Measurements from ENCODE around the gene ZFP62.
"Not testable (repeated sequence)": the region's sequence is repeated elsewhere in the genome, so short reads cannot be mapped to it uniquely, and the experiment has no call there.

Gene ZFP62

DNA sequence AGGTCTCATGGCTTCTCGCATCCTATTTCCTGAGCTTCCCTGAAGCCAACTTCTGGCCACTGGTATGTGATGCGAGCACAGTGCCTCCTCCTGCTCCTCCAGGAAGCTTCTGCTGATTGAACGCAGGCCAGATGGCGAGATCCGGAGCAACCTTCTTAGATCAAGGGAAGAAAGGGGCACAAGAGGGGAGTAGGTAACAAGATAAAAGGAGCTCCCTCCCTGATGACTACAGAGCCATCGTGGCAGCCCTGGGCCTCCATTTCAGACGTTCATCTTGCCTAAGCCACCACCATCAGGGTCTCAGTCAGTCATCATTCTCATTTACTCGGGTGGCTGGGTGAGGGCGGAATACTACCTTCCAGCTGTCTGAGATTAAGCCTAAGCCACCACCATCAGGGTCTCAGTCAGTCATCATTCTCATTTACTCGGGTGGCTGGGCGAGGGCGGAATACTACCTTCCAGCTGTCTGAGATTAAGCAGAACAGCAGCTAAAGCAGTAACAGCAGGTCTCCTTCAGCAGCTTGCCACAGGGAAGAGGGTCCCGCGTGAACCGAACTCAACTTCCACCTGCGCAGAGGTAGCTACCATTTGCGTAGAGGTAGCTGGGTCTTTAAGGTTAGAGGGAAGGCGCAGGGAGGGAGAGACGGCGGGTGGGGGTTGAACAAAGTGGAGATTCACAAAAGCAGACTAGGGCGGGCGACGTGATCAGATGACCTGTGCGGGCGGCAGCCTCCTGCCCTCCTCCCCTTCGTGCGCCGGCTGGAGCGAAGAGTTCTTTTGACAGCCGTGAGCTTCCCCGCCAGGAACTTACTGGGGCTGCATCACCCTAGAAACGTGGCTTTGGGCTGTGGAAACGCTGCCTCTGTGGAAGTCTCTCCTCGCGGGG lies 30.6 kb downstream of the ZFP62 start:
- DNase-seq (ENCODE audit: low read depth in 2 of 2), result peak; percentile 49 to 50

DNA sequence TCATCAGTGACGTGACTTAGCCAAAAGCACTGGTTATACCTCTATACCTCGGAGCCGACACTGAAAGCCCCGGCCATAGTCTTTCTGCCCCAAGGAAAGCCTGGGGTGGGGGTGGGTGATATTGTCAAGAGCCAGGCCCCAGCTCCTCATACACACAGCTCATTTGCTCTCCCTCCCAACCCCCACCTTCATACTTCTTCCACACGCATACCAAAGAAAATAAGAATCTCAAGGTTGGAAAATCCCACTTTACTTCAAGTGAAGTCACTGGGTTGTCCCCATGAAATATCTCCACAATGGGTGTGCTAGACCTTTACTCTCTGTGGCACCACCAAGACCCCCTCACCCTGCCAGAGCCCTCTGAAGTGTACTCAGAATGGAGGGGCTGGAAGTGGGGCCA lies 31.4 kb downstream of the ZFP62 start:
- DNase-seq (ENCODE audit: low read depth in 2 of 2), result no peak

DNA sequence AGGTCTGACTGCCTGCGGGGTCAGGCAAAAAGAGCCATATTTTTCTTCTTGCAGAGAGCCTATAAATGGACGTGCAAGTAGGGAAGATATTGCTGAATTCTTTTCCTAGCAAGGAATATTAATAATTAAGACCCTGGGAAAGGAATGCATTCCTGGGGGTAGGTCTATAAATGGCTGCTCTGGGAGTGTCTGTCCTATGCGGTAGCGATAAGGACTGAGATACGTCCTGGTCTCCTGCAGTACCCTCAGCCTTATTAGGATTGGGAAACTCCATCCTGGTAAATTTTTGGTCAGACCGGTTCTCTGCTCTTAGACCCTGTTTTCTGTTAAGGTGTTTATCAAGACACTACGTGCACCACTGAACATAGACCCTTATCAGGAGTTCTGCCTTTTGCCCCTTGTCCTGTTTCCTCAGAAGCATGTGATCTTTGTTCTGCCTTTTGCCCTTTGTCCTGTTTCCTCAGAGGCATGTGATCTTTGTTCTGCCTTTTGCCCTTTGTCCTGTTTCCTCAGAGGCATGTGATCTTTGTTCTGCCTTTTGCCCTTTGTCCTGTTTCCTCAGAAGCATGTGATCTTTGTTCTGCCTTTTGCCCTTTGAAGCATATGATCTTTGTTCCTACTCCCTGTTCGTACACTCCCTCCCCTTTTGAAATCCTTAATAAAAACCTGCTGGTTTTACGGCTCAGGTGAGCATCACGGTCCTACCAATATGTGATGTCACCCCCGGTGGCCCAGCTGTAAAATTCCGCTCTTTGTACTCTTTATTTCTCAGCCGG lies 32.1 kb downstream of the ZFP62 start:
- DNase-seq (ENCODE audit: low read depth in 2 of 2), result not testable (repeated sequence)

DNA sequence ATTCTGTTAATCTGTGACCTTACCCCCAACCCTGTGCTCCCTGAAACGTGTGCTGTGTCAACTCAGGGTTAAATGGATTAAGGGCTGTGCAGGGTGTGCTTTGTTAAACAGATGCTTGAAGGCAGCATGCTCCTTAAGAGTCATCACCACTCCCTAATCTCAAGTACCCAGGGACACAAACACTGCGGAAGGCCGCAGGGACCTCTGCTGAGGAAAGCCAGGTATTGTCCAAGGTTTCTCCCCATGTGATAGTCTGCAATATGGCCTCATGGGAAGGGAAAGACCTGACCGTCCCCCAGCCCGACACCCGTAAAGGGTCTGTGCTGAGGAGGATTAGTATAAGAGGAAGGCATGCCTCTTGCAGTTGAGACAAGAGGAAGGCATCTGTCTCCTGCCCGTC lies 33.7 kb downstream of the ZFP62 start:
- not testable (repeated sequence) for DNase-seq (ENCODE audit: low read depth in 2 of 2)

DNA sequence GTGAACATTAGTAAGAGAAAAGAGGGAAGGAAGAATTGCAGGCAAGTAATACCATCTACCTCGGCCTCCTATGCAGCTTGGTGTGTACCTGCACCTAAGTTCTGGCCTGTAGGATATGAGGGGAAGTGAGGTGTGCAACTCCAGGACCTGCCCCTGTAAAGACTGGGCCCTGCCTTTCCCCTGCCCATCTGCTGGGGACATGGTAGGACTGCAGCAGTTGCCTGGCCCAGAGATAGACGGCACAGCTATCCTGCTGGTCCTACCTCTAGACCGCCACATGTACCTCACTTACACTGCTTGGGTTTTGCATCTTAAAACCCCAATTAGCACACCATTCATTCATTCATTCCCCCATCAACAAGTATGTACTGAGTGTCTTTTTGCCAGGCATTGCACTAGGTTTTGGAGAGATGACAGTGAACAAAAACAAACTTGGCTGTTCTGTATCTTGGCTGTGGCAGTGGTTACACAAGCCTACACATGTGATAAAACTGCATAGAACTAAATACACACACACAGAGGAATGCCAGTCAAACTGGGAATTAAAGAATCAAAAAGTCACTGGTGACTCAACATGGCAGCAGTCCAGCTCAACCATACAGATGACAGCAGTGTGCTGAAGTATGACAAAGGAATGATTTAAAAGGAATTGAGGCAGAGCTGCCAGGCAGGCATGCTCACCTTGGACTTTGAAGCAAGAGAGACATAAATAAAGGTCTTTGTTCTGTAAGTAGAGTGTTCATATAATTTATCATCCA lies 35.1 kb downstream of the ZFP62 start:
- no peak for DNase-seq (ENCODE audit: low read depth in 2 of 2)

DNA sequence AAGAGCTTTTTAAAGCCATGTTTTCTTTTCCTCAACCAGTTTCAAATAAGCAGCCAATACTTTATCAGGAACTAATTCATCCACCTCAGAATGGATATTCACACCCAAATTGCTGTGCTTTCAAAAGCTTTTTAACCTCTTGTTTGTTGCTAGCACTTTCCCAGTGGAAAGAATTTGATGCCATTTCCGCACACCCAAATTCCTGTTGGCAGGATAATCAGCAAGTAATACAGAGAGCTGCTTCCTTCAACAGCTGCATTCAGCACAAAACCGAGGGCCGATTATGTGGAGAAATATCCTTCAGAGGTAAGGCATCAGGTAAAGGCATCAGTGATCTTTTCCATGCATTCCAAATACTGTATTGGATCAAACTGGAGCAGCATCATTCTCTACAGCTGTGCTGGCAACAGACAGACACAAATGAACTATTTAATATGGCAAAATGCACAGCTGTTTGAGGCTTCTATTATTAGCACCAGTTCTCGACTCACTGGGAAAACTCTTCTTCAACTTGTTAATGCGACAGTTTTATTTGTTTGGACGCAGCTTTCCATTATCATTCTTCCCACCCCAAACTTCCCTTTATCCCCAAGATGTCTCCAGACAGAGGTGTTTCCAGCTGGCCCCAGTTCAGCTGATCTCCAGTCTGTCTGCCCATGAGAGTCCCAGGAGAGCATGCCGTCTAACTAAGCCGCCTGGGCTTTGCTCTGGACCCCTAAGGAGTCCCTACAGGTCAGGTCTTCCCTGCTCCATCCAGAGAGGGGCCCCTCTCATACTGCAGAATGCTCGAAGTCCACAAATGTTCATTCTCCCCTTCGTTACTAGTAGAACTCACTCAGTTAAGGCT lies 36.2 kb downstream of the ZFP62 start:
- DNase-seq (ENCODE audit: low read depth in 2 of 2), result no peak

DNA sequence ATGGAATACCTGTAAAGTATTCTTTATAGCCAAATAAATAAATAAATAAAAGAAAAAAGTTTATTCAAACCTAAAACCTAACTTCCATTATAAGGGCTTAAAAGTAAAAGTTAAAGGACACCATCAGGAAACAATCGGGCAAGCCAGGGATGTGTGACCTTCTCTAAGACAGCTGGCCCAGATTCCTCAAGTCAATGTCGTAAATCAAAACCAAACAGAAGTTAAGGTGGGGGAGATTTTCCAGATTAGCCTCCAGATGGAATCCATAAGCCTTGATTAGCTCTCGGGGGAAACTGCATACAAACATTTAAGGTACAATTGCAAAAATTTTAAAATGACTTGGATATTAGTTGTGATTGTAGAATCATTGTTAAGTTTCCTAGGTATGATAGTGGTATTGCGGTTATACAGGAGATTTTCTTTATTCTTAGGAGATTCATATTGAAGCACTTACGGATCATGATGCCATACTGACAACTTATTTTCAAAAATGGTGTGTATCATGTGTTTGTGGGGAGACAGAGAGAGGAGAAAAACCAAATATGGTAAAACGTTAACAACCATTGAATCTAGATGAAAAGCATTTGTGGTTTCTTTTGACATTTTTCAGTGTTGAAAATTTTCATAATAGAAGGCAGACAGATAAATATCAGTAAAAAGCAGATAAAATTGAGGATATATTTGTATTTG lies 37.0 kb downstream of the ZFP62 start:
- DNase-seq (ENCODE audit: low read depth in 2 of 2), result no peak

DNA sequence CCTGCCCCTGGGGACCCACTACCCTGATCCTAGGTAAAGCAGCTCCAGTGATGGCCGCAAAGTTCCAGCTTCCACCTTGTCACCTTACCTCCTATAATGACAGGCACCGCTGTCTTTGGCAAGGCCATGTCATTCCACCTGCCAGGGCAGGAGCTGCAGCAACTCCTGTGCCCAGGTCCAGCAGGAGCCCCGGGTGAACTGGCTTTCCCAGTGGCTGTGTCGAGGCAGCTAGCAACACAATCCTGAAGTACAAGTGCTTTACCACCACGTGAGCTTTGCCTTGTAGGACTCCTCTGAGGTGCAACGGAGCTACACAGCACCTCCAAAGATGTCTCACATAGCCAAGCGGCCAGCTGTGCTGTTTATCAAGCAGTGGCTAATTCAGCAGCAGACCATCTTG lies 37.7 kb downstream of the ZFP62 start:
- no peak for DNase-seq (ENCODE audit: low read depth in 2 of 2)

DNA sequence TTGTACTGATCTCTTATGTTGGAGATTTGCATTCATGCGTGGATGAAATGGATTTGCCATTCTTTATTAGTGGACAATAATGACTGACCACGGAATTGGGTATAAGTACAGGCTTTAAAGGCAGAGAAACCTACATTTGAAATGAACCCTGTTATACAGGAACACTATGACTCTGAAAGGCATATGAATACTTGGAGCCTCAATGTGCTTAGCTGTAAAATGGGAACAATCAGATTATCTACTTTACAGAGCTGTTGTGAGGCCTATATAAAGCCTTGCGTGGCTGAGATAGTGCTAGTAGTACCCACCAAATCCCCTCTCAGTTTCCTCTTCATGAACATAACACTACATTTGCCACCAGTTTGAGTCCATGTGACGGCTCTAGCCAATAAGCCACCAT lies 39.5 kb downstream of the ZFP62 start:
- no peak for DNase-seq (ENCODE audit: low read depth in 2 of 2)

DNA sequence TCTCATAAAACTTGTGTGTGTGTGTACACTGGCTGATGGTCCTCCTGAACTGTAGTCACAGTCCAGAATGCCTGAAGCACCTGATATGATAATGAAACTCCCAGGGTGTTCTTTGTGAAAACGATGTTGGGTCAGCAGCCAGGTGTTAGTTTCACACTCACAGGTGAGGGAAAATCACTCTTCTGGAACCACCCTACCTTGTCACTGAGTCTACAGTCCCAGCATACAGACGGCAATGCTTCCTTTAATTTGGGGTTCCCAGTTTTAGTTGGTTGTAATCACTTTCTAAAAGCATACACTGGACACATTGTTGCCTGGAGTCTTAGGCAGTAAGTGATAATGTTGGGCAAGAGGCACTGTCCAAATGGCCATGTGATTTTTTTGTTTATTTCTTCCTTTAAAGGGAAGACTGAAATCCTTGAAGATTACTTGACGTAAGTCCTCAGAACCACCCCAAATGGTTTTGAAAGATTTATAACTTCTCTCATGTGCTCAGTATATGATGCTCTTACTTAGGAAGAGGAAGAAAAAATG lies 40.2 kb downstream of the ZFP62 start:
- no peak for DNase-seq (ENCODE audit: low read depth in 2 of 2)

DNA sequence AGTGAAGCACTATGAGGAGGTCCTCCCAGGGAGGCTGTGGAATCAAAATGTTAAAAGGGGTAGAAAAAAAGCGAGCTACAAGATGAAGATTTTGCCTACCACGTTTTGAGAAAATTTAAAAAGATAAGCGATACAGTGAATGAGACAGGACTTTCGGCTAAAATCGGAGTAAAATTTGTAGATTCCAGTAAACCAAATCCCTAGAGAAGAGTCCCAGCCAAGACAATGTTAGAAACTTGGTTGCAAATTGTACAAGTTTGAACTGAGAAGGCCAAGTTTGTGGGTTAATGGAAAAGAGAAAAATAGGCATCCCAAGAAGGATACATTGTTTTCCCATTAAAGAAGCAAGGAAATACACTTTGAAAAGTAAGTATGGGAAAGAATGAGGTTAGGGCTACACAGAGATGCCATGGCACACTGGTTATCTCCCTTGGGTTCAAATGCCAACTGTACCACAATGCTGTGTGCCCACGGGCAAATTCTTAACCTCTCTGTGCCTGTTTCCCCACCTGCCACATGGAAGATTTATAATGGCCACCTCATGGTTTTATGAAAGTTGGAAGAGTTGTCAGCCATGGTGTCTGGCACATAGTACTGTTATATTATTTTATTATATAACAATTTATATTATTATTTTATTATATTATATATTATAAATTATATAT lies 42.3 kb downstream of the ZFP62 start:
- DNase-seq (ENCODE audit: low read depth in 2 of 2), result no peak

DNA sequence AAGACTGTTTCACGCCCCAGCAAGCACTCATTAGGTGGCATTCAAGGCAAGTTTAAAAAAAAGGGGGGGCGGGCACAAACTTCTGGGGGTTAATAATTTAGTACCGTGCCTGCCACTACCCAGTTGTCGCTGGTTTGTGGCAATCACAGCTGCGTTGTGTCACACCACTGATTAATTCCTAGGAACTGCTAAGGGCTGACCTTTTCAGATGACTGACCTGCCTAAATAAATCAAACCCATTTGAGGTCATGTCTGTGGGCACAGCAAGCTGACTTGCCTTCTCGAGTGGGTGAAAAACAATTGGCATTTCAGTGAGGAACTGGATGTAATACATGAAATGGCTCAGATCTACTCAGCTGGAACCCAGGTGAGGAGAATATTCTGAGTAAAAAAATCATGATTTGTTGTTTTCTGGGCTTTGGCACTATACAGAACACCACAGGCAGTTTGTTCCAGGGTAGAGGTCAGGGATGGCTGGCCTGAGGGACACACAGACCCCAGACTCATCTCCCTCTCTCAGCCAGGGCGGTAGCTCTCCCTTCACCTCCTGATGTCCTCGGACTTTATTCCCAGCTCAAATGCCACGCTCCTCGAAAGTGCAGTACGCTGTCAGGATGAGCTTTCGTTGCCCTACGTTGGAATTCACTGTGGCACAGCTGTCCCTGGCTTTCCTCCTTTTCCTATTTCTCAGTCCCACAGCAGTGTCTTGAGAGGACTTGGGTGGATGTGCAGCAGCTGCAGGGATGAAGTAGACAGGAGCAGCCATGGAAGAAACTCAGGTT lies 43.0 kb downstream of the ZFP62 start:
- DNase-seq (ENCODE audit: low read depth in 2 of 2), result no peak

DNA sequence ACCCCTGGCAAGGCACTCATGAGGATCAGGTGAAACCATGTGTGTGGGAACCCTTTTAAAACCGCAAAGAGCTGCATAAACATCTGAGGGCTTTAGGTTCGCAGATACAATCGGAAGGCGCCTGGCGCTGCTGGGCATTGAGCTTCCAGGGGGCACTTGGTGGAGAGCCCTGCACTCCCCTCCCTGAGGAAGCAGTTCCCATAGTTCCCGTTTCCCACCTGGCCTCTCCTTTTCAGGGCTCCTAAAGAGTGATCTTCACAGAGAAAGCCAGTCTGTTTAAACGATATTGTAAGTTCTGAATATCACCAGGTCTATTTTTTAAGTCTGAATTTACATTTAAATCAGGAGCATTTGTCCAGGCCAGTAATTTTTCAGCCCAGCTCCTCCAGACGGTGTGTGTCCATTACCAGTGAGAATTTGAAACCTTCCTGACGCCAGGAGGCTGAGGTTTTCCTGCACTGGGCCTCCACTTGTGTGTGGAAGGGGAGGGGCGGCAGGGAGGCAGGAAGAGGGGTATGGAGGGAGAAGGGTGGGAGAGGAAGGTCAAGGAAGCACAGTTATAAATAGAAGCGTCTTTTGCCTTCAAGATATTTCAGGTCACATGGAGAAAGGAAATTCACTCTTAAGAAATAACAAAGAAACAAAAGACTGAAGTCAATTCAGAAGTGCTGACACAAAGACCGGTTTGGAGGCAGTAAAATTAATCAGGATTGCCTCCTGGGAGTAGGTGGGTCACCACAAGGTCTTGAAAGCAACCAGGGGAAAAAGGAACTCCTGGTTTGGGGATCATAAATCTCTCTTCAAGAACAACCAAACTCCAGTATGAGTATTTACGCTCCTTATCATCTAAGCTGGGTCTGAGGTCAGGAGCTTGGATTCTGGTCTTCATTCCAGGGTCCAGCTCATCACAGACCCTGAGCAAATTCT lies 44.2 kb downstream of the ZFP62 start:
- DNase-seq (ENCODE audit: low read depth in 2 of 2), result no peak

DNA sequence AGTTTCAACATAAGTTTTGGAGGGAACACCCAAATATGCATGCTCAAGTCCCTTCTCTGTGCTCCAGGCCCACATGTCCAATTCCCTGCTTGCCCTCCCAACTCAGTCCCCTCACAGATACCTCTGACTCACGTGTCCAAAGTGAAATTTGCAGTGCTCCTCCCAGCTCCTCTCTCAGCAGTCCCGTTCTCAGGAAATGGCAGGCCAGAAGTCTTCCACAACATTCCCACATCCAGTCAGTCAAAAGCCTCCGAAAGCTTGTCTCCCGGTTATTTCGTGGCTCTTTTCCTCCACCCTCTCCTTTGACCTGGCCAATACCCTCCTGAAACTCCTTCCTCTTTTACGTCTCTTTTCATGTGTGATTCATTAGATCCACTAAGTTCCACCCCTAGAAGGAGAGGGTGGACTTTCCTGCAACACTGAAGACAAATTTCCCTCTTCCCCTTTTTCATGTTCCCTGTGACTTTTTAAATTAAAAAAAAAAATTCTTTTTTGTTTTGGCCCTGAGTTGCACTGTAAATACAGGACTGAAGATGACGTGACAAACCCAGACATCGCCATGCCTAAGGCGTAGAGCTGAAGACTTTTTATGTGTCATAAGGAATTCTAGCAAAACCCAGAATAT lies 45.7 kb downstream of the ZFP62 start:
- DNase-seq (ENCODE audit: low read depth in 2 of 2), result no peak

DNA sequence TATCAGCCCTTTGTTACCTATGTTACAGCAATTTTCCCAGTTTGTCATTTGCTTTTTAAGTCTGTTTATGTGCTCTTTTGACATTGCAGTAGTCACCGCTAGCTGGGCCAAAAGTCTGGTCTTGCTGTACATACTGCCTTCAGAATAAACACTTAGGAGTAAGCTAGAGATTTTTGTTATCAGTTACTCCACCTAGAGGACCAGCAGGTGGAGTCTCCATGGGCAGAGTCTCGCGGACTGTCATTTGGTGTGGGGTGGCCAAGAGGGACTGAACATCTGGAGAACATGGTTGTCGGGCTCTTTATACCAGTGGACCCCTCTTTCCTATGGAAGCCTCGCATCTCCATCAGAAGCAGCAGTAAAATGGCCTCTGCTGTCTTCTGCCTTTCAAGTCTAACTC lies 47.7 kb downstream of the ZFP62 start:
- DNase-seq (ENCODE audit: low read depth in 2 of 2), result no peak

DNA sequence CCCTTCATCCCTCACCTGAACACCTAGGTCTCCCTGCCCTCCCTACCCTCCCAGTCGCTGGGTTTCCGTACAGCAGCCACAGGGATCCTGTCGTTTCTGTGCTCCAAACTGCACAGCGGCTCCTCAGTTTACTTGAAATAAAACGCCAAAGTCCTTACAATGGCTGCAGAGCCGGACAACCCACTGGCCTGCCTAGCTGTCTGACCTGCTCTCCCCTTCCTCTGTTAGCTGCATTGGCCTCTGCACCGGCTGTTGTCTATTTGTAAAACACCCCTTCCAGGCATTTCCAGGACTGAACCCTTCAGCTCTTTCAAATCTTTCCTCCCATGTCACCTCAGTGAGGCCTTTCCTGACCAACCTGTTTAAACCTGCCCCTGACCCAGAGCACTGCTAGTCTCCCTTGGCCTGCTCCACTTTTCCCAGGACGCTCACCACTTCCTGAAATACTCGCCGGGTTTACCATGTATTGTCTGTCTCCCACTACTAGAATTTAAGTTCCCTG lies 49.4 kb downstream of the ZFP62 start:
- DNase-seq (ENCODE audit: low read depth in 2 of 2), result no peak

DNA sequence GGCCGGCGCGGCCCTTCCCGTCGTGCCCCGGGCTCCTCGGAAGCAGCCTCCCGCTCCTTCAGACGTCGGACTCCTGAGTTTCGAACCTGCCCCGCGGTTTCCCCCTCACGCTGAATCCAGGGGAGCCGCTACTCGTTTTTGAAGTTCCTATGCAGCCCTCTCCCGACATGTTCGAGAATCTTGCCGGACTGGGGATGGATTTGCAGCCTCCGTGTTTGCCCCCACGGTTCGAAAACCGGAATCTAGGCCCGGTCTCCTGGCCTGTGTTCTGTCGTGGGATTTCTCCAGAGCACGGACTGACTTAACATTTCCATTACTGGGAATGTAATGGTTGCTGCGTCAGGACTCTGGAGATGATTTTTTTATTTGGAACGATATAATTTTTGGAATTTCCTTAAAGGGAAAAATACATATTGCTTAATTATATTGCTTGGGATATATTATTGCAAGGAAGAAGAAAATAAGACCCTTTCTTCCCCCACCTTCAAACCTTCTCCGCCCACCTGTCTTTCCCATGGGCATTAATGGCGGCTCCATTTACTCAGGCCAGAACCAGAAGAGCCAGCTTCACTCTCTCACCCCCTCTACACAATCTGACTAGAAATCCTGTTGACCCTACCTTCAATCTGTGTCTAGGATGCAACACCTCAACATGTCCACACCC lies 50.0 kb downstream of the ZFP62 start:
- no peak for DNase-seq (ENCODE audit: low read depth in 2 of 2)
